Activated naive CD4-positive, alpha-beta T cell treated with anti-CD3 and anti-CD28 coated beads, Interleukin-2, amount 50 U/mL, for 72 hours (primary cell): ENCODE measurements around the gene CPNE7. TPM values are rescaled to one million over a fixed set of nuclear protein-coding genes. Genes with fewer than 3 reads are reported as not detected.

Source experiments
- ATAC-seq, 2 donors: fragments of 150-1000 bp; cut with Tn5 transposase; 2 replicates each; pipeline ENCODE4 v1.10.0; 2021; ENCODE audit warnings: mild to moderate bottlenecking in 2 of 2, moderate library complexity in 2 of 2
- DNase-seq, 2 donors: peaks; one replicate each; pipeline ENCODE4 v3.0.0; 2021 to 2022; ENCODE audit warnings: low spot score in 2 of 2
- H3K27ac Mint-ChIP-seq, 2 donors: one replicate each; pipeline ENCODE4 v1.8.0; 2022; ENCODE audit warnings: mild to moderate bottlenecking in 2 of 2, mixed read lengths in 2 of 2
- H3K36me3 Mint-ChIP-seq, 2 donors: one replicate each; pipeline ENCODE4 v1.8.0; 2022; ENCODE audit warnings: mixed read lengths in 2 of 2
- H3K9me3 Mint-ChIP-seq, 2 donors: one replicate each; pipeline ENCODE4 v1.8.0; 2022; ENCODE audit warnings: mixed read lengths in 2 of 2
- total RNA-seq, 2 donors: library from RNA; stranded (reverse); gene quantifications; one replicate each; pipeline ENCODE4 v1.2.3, GENCODE V29; 2022

Gene CPNE7
- total RNA-seq, 2 donors from 2014 or later = 2.8 to 28.2 TPM

GRCh38 chr16:89643769-89644300, 68.3 kb downstream of the CPNE7 start:
- no peak for ATAC-seq
- H3K9me3 Mint-ChIP-seq = no peaks in the 10 kb centered on the region
- H3K36me3 Mint-ChIP-seq = peaks cover 0 to 5% of the 10 kb centered on the region in 2 donors
- no peak for DNase-seq
- peak overlapping the region in 1 of 2 donors; percentile 14 for H3K27ac Mint-ChIP-seq

GRCh38 chr16:89645122-89645521, 69.6 kb downstream of the CPNE7 start:
- H3K9me3 Mint-ChIP-seq = no peaks in the 10 kb centered on the region
- H3K36me3 Mint-ChIP-seq = peaks cover 0 to 5% of the 10 kb centered on the region in 2 donors
- H3K27ac Mint-ChIP-seq = peak overlapping the region; percentile 27 to 60
- ATAC-seq = no peak
- DNase-seq = no peak

- H3K27ac Mint-ChIP-seq = peak overlapping the region in 1 of 2 donors; percentile 27
- no peak for ATAC-seq
- peaks cover 0 to 5% of the 10 kb centered on the region in 2 donors for H3K36me3 Mint-ChIP-seq
These were observed 70.7 kb downstream of the CPNE7 start for GRCh38 chr16:89646270-89646669.

More at GRCh38 chr16:89646270-89646669, 70.7 kb downstream of the CPNE7 start:
- no peaks in the 10 kb centered on the region for H3K9me3 Mint-ChIP-seq
- DNase-seq = no peak

Other genes with a start within 250 kb of the CPNE7 start
- gene ANKRD11, start 85.2 kb upstream of the CPNE7 start, total RNA-seq = 100 to 1,000 TPM; 130 to 165 TPM
- 100 to 1,000 TPM in 1 of 2 donors, 10 to 100 TPM in 1; 97.7 to 114 TPM for gene SPG7, start 67.4 kb upstream of the CPNE7 start, total RNA-seq
- gene RPL13, start 15.1 kb upstream of the CPNE7 start, total RNA-seq = 1,000 to 10,000 TPM; 2,832 to 2,975 TPM
- not detected for gene DPEP1, start 37.9 kb downstream of the CPNE7 start, total RNA-seq
- gene CHMP1A, start 82.0 kb downstream of the CPNE7 start, total RNA-seq = 10 to 100 TPM; 61.0 to 73.4 TPM
- 10 to 100 TPM in 1 of 2 donors, 1 to 10 TPM in 1; 8.0 to 18.2 TPM for gene SPATA33, start 82.1 kb downstream of the CPNE7 start, total RNA-seq
- gene CDK10, start 110.9 kb downstream of the CPNE7 start, total RNA-seq = 100 to 1,000 TPM in 1 of 2 donors, 10 to 100 TPM in 1; 97.3 to 151 TPM
- 1 to 10 TPM; 1.3 to 7.0 TPM for gene SPATA2L, start 125.9 kb downstream of the CPNE7 start, total RNA-seq
- gene VPS9D1, start 145.1 kb downstream of the CPNE7 start, total RNA-seq = 1 to 10 TPM; 2.2 to 2.4 TPM
- 10 to 100 TPM; 18.1 to 28.3 TPM for gene ZNF276, start 145.8 kb downstream of the CPNE7 start, total RNA-seq
- 100 to 1,000 TPM; 123 to 194 TPM for gene FANCA, start 240.9 kb downstream of the CPNE7 start, total RNA-seq